ENCODE data around the gene GABRE.

Gene GABRE

DNA sequence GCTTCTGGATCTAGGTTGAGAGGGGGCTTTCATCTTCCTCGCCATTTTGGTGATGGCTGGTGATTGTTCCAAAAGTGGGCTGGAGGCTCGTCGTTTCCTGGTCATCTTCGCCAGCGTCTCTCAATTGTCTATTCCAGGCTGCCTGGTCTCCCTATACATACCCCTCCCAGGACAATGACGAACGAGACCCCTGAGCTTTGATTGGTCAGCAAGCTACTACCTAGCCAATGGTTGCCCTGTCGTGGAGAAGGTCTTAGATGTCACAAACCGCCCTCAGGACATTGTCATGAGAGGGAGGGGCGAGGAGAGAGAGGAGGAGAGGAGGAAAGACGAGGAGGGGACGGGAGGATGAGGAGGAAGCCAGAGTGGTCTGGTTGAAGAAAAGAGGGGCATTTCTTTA is 69.5 kb downstream of the GABRE start:
- Histone ChIP-seq H3K4me1 (ENCODE audit: control insufficient read depth, insufficient read depth, low read length) (no peaks in the 10 kb centered on the region), H3K27ac (ENCODE audit: extremely low read depth, low read depth, low read length) (no peak overlapping the region), H3K9me3 (ENCODE audit: control insufficient read depth, insufficient read depth, low read depth, low read length) (no peaks in the 10 kb centered on the region), H3K36me3 (ENCODE audit: control insufficient read depth in 2 of 2, insufficient read depth in 1 of 2, low read length in 2 of 2) (no peaks in the 10 kb centered on the region), H3K4me3 (ENCODE audit: low read depth, low read length) (no peak overlapping the region)
- TF ChIP-seq ZNF146 (tag by site-specific recombination; IDR thresholded peaks at IDR 0.05) (no peak), ZNF23 (tag by site-specific recombination; IDR thresholded peaks at IDR 0.05; ENCODE audit: borderline replicate concordance) (no peak), OSR2 (tag by site-specific recombination; IDR thresholded peaks at IDR 0.05) (no peak), ZNF585B (tag by site-specific recombination; IDR thresholded peaks at IDR 0.05) (no peak), ZNF132 (tag by site-specific recombination; IDR thresholded peaks at IDR 0.05; ENCODE audit: borderline replicate concordance) (no peak)
- TF ChIP-seq, protein P1, sequence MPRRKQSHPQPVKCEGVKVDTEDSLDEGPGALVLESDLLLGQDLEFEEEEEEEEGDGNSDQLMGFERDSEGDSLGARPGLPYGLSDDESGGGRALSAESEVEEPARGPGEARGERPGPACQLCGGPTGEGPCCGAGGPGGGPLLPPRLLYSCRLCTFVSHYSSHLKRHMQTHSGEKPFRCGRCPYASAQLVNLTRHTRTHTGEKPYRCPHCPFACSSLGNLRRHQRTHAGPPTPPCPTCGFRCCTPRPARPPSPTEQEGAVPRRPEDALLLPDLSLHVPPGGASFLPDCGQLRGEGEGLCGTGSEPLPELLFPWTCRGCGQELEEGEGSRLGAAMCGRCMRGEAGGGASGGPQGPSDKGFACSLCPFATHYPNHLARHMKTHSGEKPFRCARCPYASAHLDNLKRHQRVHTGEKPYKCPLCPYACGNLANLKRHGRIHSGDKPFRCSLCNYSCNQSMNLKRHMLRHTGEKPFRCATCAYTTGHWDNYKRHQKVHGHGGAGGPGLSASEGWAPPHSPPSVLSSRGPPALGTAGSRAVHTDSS (tag by site-specific recombination; IDR thresholded peaks at IDR 0.05), result no peak
- TF ChIP-seq, protein P2, sequence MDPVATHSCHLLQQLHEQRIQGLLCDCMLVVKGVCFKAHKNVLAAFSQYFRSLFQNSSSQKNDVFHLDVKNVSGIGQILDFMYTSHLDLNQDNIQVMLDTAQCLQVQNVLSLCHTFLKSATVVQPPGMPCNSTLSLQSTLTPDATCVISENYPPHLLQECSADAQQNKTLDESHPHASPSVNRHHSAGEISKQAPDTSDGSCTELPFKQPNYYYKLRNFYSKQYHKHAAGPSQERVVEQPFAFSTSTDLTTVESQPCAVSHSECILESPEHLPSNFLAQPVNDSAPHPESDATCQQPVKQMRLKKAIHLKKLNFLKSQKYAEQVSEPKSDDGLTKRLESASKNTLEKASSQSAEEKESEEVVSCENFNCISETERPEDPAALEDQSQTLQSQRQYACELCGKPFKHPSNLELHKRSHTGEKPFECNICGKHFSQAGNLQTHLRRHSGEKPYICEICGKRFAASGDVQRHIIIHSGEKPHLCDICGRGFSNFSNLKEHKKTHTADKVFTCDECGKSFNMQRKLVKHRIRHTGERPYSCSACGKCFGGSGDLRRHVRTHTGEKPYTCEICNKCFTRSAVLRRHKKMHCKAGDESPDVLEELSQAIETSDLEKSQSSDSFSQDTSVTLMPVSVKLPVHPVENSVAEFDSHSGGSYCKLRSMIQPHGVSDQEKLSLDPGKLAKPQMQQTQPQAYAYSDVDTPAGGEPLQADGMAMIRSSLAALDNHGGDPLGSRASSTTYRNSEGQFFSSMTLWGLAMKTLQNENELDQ (tag by site-specific recombination; IDR thresholded peaks at IDR 0.05; ENCODE audit: low read depth), result no peak
- TF ChIP-seq, protein P3, sequence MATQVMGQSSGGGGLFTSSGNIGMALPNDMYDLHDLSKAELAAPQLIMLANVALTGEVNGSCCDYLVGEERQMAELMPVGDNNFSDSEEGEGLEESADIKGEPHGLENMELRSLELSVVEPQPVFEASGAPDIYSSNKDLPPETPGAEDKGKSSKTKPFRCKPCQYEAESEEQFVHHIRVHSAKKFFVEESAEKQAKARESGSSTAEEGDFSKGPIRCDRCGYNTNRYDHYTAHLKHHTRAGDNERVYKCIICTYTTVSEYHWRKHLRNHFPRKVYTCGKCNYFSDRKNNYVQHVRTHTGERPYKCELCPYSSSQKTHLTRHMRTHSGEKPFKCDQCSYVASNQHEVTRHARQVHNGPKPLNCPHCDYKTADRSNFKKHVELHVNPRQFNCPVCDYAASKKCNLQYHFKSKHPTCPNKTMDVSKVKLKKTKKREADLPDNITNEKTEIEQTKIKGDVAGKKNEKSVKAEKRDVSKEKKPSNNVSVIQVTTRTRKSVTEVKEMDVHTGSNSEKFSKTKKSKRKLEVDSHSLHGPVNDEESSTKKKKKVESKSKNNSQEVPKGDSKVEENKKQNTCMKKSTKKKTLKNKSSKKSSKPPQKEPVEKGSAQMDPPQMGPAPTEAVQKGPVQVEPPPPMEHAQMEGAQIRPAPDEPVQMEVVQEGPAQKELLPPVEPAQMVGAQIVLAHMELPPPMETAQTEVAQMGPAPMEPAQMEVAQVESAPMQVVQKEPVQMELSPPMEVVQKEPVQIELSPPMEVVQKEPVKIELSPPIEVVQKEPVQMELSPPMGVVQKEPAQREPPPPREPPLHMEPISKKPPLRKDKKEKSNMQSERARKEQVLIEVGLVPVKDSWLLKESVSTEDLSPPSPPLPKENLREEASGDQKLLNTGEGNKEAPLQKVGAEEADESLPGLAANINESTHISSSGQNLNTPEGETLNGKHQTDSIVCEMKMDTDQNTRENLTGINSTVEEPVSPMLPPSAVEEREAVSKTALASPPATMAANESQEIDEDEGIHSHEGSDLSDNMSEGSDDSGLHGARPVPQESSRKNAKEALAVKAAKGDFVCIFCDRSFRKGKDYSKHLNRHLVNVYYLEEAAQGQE (tag by site-specific recombination; IDR thresholded peaks at IDR 0.05), result no peak
- ChIA-PET POLR2A (no interaction called here), CTCF (interaction anchor here (0.6 kb wide), 1 partner anchor 72 kb away, joined by 3 read pairs; no protein-coding TSS in a partner anchor)
